Breast epithelium (tissue), 4 donors: Measurements from ENCODE around the gene KIF1C. TPM values are rescaled to one million over a fixed set of nuclear protein-coding genes. Genes with fewer than 3 reads are reported as not detected.

Source experiments
- DNase-seq, 2 donors: peaks; one replicate each; pipeline ENCODE4 v3.0.0-alpha.2; 2019; ENCODE audit warnings: low spot score in 2 of 2
- H3K27ac ChIP-seq, 2 donors: fragments of 200-600 bp; sonication (generic) in 1 of 2; one replicate each; pipeline ENCODE4 v1.5.1; 2016 to 2019; ENCODE audit warnings: mild to moderate bottlenecking in 1 of 2
- H3K27me3 ChIP-seq, 2 donors: fragments of 200-600 bp; sonication (generic) in 1 of 2; one replicate each; pipeline versions ENCODE4 v1.5.1 to v1.6.0; 2017 to 2019; ENCODE audit warnings: control low read depth in 1 of 2, mild to moderate bottlenecking in 1 of 2
- H3K36me3 ChIP-seq: fragments of 200-600 bp; one replicate; pipeline ENCODE4 v1.5.1; 2019
- H3K4me1 ChIP-seq, 2 donors: fragments of 200-600 bp; sonication (generic); one replicate each; pipeline ENCODE4 v1.5.1; 2016 to 2019; ENCODE audit warnings: control low read depth in 1 of 2
- H3K4me3 ChIP-seq, 3 donors: fragments of 200-600 bp; sonication (generic); 1 replicate in 2 of 3; 2 replicates in 1 of 3; pipeline ENCODE4 v1.5.1; 2016 to 2019; ENCODE audit warnings: mild to moderate bottlenecking in 3 of 3, moderate library complexity in 2 of 3
- H3K9me3 ChIP-seq, 2 donors: fragments of 200-600 bp; sonication (generic) in 1 of 2; one replicate each; pipeline ENCODE4 v1.5.1; 2016 to 2019; ENCODE audit warnings: control low read depth in 1 of 2
- POLR2A ChIP-seq: fragments of 450-650 bp; IDR thresholded peaks from one replicate; pipeline ENCODE4 v1.6.1; 2016; ENCODE audit warnings: antibody characterized with exemption, mild to moderate bottlenecking, moderate library complexity
- POLR2AphosphoS5 ChIP-seq, 3 donors: sonication (generic); formaldehyde crosslinking; IDR thresholded peaks; one replicate each; pipeline ENCODE4 v1.6.1; 2017; ENCODE audit warnings: antibody characterized with exemption in 3 of 3
- intact Hi-C: fragments of 100-400 bp; cut with DNase I; formaldehyde crosslinking; loops from one replicate; pipeline ENCODE4 v1.15.1; 2023; ENCODE audit warnings: low total_unique reads
- total RNA-seq, 3 donors: library from RNA; depleted of rRNA; stranded (reverse); fragments of >200 nt; gene quantifications; one replicate each; pipeline ENCODE4 v1.1.0, GENCODE V29; 2016
- TF ChIP-seq, protein P1 (sequence below), 3 donors: fragments of 450-650 bp; IDR thresholded peaks; one replicate each; pipeline ENCODE4 v1.5.1; 2016 to 2017; ENCODE audit warnings: antibody characterized with exemption in 3 of 3, mild to moderate bottlenecking in 3 of 3, moderate library complexity in 3 of 3

The KIF1C gene
- total RNA-seq, 3 donors from 2014 or later = 37.5 to 88.5 (median 50.5) TPM

- no peak for DNase-seq
- peak within 1 kb of the TSS; percentile 97 to 99 for H3K27ac ChIP-seq
- peaks cover 5 to 16% of the 10 kb centered on the region in 2 donors for H3K4me1 ChIP-seq
- intact Hi-C loops = no loop called here
- peak within 1 kb of the TSS; percentile 98 to 100 (median 99) for H3K4me3 ChIP-seq
- no peaks in the 10 kb centered on the region for H3K27me3 ChIP-seq
- H3K9me3 ChIP-seq = no peaks in the 10 kb centered on the region
- no peaks in the 10 kb centered on the region for H3K36me3 ChIP-seq
- no peak for TF ChIP-seq POLR2A
- TF ChIP-seq POLR2AphosphoS5 (IDR thresholded peaks at IDR 0.05) = no peak
- TF ChIP-seq, protein P1, sequence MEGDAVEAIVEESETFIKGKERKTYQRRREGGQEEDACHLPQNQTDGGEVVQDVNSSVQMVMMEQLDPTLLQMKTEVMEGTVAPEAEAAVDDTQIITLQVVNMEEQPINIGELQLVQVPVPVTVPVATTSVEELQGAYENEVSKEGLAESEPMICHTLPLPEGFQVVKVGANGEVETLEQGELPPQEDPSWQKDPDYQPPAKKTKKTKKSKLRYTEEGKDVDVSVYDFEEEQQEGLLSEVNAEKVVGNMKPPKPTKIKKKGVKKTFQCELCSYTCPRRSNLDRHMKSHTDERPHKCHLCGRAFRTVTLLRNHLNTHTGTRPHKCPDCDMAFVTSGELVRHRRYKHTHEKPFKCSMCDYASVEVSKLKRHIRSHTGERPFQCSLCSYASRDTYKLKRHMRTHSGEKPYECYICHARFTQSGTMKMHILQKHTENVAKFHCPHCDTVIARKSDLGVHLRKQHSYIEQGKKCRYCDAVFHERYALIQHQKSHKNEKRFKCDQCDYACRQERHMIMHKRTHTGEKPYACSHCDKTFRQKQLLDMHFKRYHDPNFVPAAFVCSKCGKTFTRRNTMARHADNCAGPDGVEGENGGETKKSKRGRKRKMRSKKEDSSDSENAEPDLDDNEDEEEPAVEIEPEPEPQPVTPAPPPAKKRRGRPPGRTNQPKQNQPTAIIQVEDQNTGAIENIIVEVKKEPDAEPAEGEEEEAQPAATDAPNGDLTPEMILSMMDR (IDR thresholded peaks at IDR 0.05) = no peak
Measured at GRCh38 chr17:4950746-4951204, 47.0 kb upstream of the KIF1C start, which contains the start of gene ENO3. TSS of gene ENO3 (plus strand) at chr17:4951119. CDS start at chr17:4951830, 711 bp downstream.

DNA sequence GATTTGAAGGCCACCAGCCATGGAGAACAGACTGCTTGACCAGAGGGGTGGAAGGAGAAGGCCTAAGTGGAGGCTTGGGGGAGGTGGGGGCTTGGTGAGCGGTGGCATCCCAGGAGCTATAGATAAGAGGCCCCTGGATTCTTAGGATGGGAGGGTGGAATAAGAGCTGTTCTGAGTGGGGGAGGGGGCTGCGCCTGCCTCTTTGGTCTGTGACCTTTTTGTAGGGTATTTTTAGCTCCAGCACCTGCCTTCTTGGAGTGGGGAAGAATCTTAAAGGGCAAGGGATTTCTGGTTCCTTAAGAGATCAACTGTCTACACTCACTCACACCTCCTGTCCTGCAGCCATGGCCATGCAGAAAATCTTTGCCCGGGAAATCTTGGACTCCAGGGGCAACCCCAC, 46.3 kb upstream of the KIF1C start:
- Histone ChIP-seq H3K27me3 (no peaks in the 10 kb centered on the region), H3K27ac (no peak overlapping the region), H3K9me3 (no peaks in the 10 kb centered on the region), H3K36me3 (no peaks in the 10 kb centered on the region), H3K4me3 (no peak overlapping the region), H3K4me1 (peaks cover 0 to 9% of the 10 kb centered on the region in 2 donors)
- no peak for DNase-seq
- intact Hi-C loops = no loop called here
- TF ChIP-seq POLR2A = no peak
- TF ChIP-seq, protein P1 (IDR thresholded peaks at IDR 0.05) = no peak
- TF ChIP-seq POLR2AphosphoS5 (IDR thresholded peaks at IDR 0.05) = no peak

DNA sequence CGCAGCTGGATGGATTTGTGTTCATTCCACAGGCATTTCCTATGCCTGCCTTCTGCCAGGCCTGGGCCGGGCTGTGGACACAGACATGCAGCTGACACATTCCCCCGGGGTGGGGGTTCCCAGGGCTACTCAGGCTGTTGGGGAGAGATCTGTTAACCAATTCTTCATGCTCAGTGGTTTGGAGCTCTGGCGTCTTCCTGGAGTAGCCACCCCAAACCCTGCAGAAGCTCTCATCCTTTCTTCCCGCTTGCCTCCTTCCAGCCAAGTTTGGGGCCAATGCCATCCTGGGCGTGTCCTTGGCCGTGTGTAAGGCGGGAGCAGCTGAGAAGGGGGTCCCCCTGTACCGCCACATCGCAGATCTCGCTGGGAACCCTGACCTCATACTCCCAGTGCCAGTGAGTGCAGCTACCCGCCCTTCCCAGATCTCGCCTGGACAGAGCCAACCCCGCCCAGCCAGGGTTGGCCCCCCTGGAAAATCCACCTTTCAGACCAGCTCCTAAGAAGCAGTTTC, 44.2 kb upstream of the KIF1C start:
- no peak for TF ChIP-seq POLR2A
- TF ChIP-seq POLR2AphosphoS5 (IDR thresholded peaks at IDR 0.05) = no peak
- TF ChIP-seq, protein P1 (IDR thresholded peaks at IDR 0.05) = no peak
- intact Hi-C loops = no loop called here
- no peak for DNase-seq
- Histone ChIP-seq H3K4me3 (no peak overlapping the region), H3K27me3 (no peaks in the 10 kb centered on the region), H3K27ac (no peak overlapping the region), H3K36me3 (no peaks in the 10 kb centered on the region), H3K4me1 (peaks cover 0 to 6% of the 10 kb centered on the region in 2 donors), H3K9me3 (no peaks in the 10 kb centered on the region)

DNA sequence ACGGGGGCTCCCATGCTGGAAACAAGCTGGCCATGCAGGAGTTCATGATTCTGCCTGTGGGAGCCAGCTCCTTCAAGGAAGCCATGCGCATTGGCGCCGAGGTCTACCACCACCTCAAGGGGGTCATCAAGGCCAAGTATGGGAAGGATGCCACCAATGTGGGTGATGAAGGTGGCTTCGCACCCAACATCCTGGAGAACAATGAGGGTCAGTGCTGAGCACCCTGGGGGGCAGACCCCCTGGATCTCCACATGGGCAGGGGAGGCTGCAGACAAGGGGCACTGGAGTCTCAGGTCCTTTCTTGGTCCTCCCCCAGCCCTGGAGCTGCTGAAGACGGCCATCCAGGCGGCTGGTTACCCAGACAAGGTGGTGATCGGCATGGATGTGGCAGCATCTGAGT, 42.7 kb upstream of the KIF1C start:
- intact Hi-C loops = no loop called here
- peaks cover 0 to 6% of the 10 kb centered on the region in 2 donors for H3K4me1 ChIP-seq
- no peak overlapping the region for H3K4me3 ChIP-seq
- H3K27ac ChIP-seq = no peak overlapping the region
- TF ChIP-seq POLR2A (no peak), POLR2AphosphoS5 (IDR thresholded peaks at IDR 0.05) (no peak)
- TF ChIP-seq, protein P1 (IDR thresholded peaks at IDR 0.05) = no peak
- no peaks in the 10 kb centered on the region for H3K27me3 ChIP-seq
- DNase-seq = no peak
- no peaks in the 10 kb centered on the region for H3K9me3 ChIP-seq
- peaks cover 8% of the 10 kb centered on the region for H3K36me3 ChIP-seq

DNA sequence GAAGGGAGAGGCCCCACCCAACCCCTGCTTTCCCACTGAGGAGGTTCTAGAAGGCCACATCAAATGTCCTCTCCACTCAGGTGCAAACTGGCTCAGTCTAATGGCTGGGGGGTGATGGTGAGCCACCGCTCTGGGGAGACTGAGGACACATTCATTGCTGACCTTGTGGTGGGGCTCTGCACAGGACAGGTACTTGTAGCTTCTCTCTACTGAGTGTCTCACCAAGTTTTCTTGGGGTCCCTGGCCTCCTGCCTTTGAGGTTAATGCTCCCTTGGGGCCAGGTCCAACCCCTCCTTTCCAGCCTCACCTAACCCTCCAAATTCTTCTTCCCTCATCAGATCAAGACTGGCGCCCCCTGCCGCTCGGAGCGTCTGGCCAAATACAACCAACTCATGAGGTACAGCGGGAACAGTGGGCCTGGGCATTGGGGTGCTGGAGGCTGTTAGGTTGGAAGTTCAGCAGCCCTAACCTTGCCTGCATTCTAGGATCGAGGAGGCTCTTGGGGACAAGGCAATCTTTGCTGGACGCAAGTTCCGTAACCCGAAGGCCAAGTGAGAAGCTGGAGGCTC, 41.2 kb upstream of the KIF1C start:
- Histone ChIP-seq H3K9me3 (no peaks in the 10 kb centered on the region), H3K4me3 (no peak overlapping the region), H3K27ac (no peak overlapping the region), H3K27me3 (no peaks in the 10 kb centered on the region), H3K4me1 (no peaks in the 10 kb centered on the region), H3K36me3 (peaks cover 10% of the 10 kb centered on the region)
- intact Hi-C loops = no loop called here
- TF ChIP-seq, protein P1 (IDR thresholded peaks at IDR 0.05) = no peak
- no peak for TF ChIP-seq POLR2AphosphoS5 (IDR thresholded peaks at IDR 0.05)
- TF ChIP-seq POLR2A = no peak
- DNase-seq = no peak
